GM18909 (cell line): ENCODE measurements around the gene MAGEA2.
"Not testable (repeated sequence)": the region's sequence is repeated elsewhere in the genome, so short reads cannot be mapped to it uniquely, and the experiment has no call there.

ENCODE experiments used
- ATAC-seq: cut with Tn5 transposase; IDR thresholded peaks from one replicate; pipeline ENCODE4 v1.9.1; 2021; ENCODE audit warnings: mild to moderate bottlenecking; ENCODE audit not compliant: unreplicated experiment, poor library complexity

The MAGEA2 gene

GRCh38 chrX:152753686-152754650 is at the start of gene MAGEA2:
MAGEA2 (minus strand) TSS chrX:152753842; CDS start chrX:152751363, 2,479 bp downstream.
- not testable (repeated sequence) for ATAC-seq

DNA sequence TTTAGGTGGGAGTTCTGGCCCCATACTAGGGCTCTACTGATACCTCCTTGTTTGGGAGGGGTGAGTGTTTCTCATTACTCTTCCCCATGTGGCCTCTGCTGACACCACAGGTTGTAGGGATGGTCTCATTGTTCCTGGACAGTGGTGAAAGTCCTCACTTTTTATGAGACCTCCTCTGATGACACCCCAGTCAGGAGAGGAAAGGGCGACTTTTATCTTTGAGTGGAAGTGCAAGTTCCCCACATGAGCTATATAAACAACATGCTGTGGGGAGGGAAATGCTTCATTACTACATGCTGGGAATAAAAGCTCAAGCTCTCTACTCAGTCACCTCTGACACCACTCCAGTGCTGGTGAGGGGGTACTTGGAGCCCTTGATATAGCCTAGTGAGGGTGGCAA is 45.3 kb upstream of the MAGEA2 start:
- ATAC-seq = no peak

DNA sequence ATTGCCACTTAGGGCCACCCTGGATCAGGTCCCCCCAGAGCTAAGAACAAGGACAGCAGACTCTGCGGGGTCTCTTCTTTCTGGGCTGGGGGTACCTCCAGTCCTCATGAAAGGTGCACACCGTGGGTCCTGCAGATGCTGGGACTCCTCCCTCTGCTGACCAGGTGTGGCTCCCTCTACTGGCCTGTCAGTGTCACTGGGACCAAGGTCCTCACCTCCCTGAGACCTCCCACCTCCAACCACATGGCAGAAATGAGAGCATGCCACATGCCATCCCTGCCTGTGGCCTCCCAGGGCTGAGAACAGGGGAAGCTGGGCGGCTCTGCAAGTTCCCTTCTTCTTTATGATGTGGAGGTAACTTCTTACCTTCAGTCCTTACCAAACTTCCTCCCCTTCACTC is 33.4 kb upstream of the MAGEA2 start:
- peak; percentile 88 for ATAC-seq

DNA sequence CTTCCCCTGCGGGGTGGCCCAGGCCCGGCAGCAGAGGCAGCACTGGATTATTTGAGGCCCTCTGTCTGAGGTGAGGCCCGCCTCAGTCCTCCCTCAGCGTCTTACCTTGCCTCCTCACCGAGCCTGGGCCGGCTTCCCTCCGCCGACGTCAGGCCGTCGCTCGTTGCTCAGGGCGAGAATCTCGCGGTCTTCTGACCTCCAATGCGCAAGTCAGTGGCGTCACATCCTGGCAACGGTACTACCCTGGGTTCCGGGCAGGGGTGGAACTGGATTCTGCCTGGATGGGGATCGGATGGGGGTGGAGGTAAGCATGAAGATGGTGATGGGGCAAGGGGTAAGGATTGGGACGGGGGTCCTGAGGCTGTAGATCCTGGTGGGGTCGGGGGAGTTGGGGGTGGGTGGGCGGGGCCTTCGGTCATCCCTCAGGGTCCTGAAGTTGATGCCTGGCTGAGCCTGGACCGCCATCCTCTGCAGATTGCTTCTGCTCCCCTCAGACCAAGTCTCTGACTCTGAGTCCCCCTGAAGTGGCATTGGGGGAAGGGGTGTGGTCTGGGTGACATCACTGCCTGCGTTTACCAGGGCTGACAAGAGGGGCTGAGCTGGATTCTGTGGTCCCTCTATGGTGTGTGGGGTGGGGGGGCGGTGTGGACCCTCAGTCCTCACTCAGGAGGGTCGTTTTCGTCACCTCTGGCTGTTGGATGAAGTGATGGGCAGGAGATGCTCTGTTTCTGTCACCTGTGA is 16.1 kb upstream of the MAGEA2 start, which contains the start of gene MAGEA6:
TSS of gene MAGEA6 (minus strand) at position 141 of the 741 bp plus-strand sequence. CDS start 2,039 bp downstream, outside the sequence.
- not testable (repeated sequence) for ATAC-seq

- ATAC-seq = not testable (repeated sequence)
Measured at GRCh38 chrX:152766562-152766961, 12.9 kb upstream of the MAGEA2 start.

DNA sequence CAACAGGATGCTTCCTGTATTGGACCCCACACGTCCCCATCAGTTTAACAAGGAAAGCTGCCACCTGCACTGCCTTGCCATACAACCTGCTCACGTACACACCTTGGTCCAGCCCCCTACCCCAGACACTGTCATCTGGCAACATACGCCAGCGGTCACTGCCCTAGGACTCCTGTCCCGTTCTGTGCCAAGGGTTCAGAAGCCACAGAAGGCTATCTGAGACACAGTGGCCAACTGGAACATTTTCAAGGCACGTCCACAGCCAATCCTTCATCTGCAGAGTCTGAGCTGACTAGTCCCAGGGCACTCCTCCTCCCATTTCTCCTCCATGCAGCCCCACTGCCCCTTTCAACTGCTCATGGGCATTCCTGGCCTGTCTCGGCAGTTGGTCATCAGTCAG is 7.9 kb upstream of the MAGEA2 start:
- not testable (repeated sequence) for ATAC-seq

- ATAC-seq = not testable (repeated sequence)
Measured at GRCh38 chrX:152759544-152759943, 5.9 kb upstream of the MAGEA2 start.

GRCh38 chrX:152758918-152759317 is 5.3 kb upstream of the MAGEA2 start, which contains the start of gene CSAG3:
CSAG3 (plus strand) TSS chrX:152759218.
- not testable (repeated sequence) for ATAC-seq

GRCh38 chrX:152754871-152755270 is 1.2 kb upstream of the MAGEA2 start:
- ATAC-seq = not testable (repeated sequence)

- no peak for ATAC-seq
Measured at GRCh38 chrX:152738560-152738959, 15.1 kb downstream of the MAGEA2 start.

DNA sequence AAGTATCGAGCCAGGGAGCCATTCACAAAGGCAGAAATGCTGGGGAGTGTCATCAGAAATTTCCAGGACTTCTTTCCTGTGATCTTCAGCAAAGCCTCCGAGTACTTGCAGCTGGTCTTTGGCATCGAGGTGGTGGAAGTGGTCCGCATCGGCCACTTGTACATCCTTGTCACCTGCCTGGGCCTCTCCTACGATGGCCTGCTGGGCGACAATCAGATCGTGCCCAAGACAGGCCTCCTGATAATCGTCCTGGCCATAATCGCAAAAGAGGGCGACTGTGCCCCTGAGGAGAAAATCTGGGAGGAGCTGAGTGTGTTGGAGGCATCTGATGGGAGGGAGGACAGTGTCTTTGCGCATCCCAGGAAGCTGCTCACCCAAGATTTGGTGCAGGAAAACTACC is 17.1 kb downstream of the MAGEA2 start:
- ATAC-seq = not testable (repeated sequence)

DNA sequence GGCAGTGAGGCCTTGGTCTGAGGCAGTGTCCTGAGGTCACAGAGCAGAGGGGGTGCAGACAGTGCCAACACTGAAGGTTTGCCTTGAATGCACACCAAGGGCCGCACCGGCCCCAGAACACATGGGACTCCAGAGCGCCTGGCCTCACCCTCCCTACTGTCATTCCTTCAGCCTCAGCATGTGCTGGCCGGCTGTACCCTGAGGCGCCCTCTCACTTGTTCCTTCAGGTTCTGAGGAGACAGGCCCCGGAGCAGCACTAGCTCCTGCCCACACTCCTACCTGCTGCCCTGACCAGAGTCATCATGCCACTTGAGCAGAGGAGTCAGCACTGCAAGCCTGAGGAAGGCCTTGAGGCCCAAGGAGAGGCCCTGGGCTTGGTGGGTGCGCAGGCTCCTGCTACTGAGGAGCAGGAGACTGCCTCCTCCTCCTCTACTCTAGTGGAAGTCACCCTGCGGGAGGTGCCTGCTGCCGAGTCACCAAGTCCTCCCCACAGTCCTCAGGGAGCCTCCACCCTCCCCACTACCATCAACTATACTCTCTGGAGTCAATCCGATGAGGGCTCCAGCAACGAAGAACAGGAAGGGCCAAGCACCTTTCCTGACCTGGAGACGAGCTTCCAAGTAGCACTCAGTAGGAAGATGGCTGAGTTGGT is 17.7 kb downstream of the MAGEA2 start:
- no peak for ATAC-seq

DNA sequence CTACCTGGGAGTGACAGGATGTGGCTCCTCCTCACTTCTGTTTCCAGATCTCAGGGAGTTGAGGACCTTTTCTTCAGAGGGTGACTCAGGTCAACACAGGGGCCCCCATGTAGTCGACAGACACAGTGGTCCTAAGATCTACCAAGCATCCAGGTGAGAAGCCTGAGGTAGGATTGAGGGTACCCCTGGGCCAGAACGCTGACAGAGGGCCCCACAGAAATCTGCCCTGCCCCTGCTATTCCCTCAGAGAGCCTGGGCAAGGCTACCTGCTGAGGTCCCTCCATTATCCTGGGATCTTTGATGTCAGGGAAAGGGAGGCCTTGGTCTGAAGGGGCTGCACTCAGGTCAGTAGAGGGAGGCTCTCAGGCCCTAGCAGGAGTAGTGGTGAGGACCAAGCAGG is 18.5 kb downstream of the MAGEA2 start:
- ATAC-seq = no peak

- not testable (repeated sequence) for ATAC-seq
Measured at GRCh38 chrX:152734143-152734858, 19.3 kb downstream of the MAGEA2 start.

DNA sequence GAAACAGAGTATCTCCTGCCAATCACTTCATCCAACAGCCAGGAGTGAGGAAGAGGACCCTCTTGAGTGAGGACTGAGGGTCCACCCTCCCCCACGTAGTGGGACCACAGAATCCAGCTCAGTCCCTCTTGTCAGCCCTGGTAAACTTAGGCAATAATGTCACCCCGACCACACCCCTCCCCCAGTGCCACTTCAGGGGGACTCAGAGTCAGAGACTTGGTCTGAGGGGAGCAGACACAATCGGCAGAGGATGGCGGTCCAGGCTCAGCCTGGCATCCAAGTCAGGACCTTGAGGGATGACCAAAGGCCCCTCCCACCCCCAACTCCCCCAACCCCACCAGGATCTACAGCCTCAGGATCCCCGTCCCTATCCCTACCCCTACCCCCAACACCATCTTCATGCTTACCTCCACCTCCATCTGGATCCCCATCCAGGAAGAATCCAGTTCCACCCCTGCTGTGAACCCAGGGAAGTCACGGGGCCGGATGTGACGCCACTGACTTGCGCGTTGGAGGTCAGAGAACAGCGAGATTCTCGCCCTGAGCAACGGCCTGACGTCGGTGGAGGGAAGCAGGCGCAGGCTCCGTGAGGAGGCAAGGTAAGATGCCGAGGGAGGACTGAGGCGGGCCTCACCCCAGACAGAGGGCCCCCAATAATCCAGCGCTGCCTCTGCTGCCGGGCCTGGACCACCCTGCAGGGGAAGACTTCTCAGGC is 20.2 kb downstream of the MAGEA2 start, which contains the start of the genes CSAG1 and MAGEA12:
TSS of gene CSAG1 (minus strand) at position 461 of the 715 bp plus-strand sequence. CDS start 1,261 bp downstream, outside the sequence.
TSS of gene MAGEA12 (plus strand) at position 497 of the 715 bp plus-strand sequence. CDS start 2,405 bp downstream, outside the sequence.
- no peak for ATAC-seq

DNA sequence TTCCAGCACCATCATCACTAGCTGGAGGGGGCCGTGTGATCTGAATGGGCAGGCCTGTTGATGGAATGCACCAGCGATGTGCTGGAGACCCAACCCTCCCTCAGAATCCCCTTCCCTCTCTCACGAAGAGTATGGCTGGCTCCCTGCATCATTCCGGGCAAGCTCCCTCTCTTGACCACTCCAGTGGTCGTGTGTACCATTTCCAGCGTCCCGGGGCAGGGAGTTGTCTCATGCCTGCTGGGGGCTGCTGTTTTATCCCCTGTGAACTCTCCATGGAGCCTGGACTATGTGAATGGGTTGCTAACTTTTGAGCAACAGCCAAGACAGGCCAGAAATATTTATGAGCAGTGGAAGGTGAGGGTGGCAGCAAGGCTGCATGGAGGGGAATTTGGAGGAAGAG is 28.2 kb downstream of the MAGEA2 start:
- no peak for ATAC-seq

GRCh38 chrX:152713815-152714787 is 39.5 kb downstream of the MAGEA2 start, which contains the start of gene MAGEA2B:
MAGEA2B (plus strand) TSS chrX:152714628; CDS start chrX:152717107, 2,479 bp downstream.
- not testable (repeated sequence) for ATAC-seq
